Endothelial cell of umbilical vein (primary cell): ENCODE measurements around the gene CAP2. TPM values are rescaled to one million over a fixed set of nuclear protein-coding genes. Genes with fewer than 3 reads are reported as not detected.

ENCODE experiments used
- BruUV-seq: library from RNA; stranded (reverse); fragments of 400-500 nt; replicated peaks from 2 replicates; lab custom pipeline; 2021; lab: Mats Ljungman, UMichigan
- CTCF ChIA-PET: fragments of 300-600, 350-600 bp; sonication (Branson Sonifier 250); formaldehyde crosslinking; loops from one replicate; lab custom pipeline; 2021; ENCODE audit warnings: antibody characterized with exemption, inconsistent platforms; lab: Charles Lee
- POLR2A ChIA-PET: fragments of 300-600, 350-600 bp; sonication (Branson Sonifier 250); formaldehyde crosslinking; loops from one replicate; lab custom pipeline; 2021; ENCODE audit warnings: antibody characterized with exemption, inconsistent platforms; lab: Charles Lee
- DNase-seq: peaks from one replicate; pipeline ENCODE4 v3.0.0-alpha.2; 2011; ENCODE audit warnings: low read depth, low spot score
- FAIRE-seq: peaks from 2 replicates; lab custom pipeline; 2011; peaks lifted over from hg19 to GRCh38; lab: Jason Lieb, UNC
- H2AFZ ChIP-seq: 2 replicates; pipeline ENCODE4 v1.6.0; 2012; ENCODE audit warnings: low read depth, low read length, control low read depth, inconsistent platforms
- H3K27ac ChIP-seq: 2 replicates; pipeline ENCODE4 v1.5.1; 2011; ENCODE audit warnings: low read depth, mild to moderate bottlenecking, control low read depth, low read length, moderate library complexity; ENCODE audit not compliant: insufficient read depth
- H3K27me3 ChIP-seq, 2 experiments: 2 replicates each; pipeline versions ENCODE4 v1.6.0 to v1.6.1; 2011; ENCODE audit warnings: low read length in 2 of 2, mixed read lengths in 1 of 2; ENCODE audit not compliant: control insufficient read depth in 2 of 2, insufficient read depth in 2 of 2
- H3K36me3 ChIP-seq, 2 experiments: 2 replicates in 1 of 2; 3 replicates in 1 of 2; pipeline ENCODE4 v1.5.1; 2011; ENCODE audit warnings: low read length in 2 of 2, mild to moderate bottlenecking in 1 of 2, moderate library complexity in 1 of 2; ENCODE audit not compliant: control insufficient read depth in 2 of 2, insufficient read depth in 2 of 2; ENCODE audit errors: extremely low read depth in 1 of 2
- H3K4me1 ChIP-seq: 3 replicates; pipeline ENCODE4 v1.5.1; 2011; ENCODE audit warnings: mild to moderate bottlenecking, low read length; ENCODE audit not compliant: control insufficient read depth, insufficient read depth; ENCODE audit errors: extremely low read depth
- H3K4me2 ChIP-seq: 2 replicates; pipeline ENCODE4 v1.6.1; 2011; ENCODE audit warnings: low read length, control low read depth, mixed read lengths; ENCODE audit not compliant: insufficient read depth
- H3K4me3 ChIP-seq, 3 experiments: fragments of 200-600 bp in 1 of 3; sonication (generic), shearing (Covaris generic) in 1 of 3; replicated peaks in 1 of 3; 2 replicates each; pipeline ENCODE4 v1.5.1; 2011 to 2016; ENCODE audit warnings: control low read depth in 3 of 3, low read length in 3 of 3, mild to moderate bottlenecking in 2 of 3, inconsistent platforms in 1 of 3, low read depth in 1 of 3, moderate library complexity in 1 of 3; ENCODE audit not compliant: insufficient read depth in 1 of 3
- H3K79me2 ChIP-seq: 2 replicates; pipeline ENCODE4 v1.6.0; 2012; ENCODE audit warnings: low read length, inconsistent platforms; ENCODE audit not compliant: control insufficient read depth, insufficient read depth
- H3K9ac ChIP-seq: replicated peaks from 2 replicates; pipeline ENCODE3; 2011; ENCODE audit warnings: low read length, control low read depth; ENCODE audit not compliant: insufficient read depth; ENCODE audit errors: extremely low read depth
- H3K9me1 ChIP-seq: replicated peaks from 3 replicates; pipeline ENCODE4 v1.6.0; 2011; ENCODE audit warnings: mild to moderate bottlenecking, low read length; ENCODE audit not compliant: control insufficient read depth, insufficient read depth; ENCODE audit errors: extremely low read depth
- H3K9me3 ChIP-seq: replicated peaks from 2 replicates; pipeline ENCODE4 v1.5.1; 2012; ENCODE audit warnings: low read length, inconsistent platforms; ENCODE audit not compliant: control insufficient read depth, insufficient read depth
- H4K20me1 ChIP-seq: replicated peaks from 2 replicates; pipeline ENCODE3; 2011; ENCODE audit warnings: mild to moderate bottlenecking, low read length; ENCODE audit not compliant: control insufficient read depth, insufficient read depth; ENCODE audit errors: extremely low read depth
- CTCF ChIP-seq, 2 donors: IDR thresholded peaks; 1 replicate in 1 of 2; 2 replicates in 1 of 2; pipeline ENCODE4 v1.5.1; 2011; ENCODE audit warnings: low read length in 2 of 2, mild to moderate bottlenecking in 2 of 2, moderate library complexity in 2 of 2, control low read depth in 1 of 2, inconsistent platforms in 1 of 2, low read depth in 1 of 2; ENCODE audit not compliant: insufficient read depth in 1 of 2; ENCODE audit errors: extremely low read depth in 1 of 2
- EZH2 ChIP-seq: IDR thresholded peaks from 2 replicates; pipeline ENCODE4 v1.6.1; 2012; ENCODE audit warnings: borderline replicate concordance, low read depth, mild to moderate bottlenecking, moderate library complexity, low read length, inconsistent platforms; ENCODE audit not compliant: severe bottlenecking
- FOS ChIP-seq: IDR thresholded peaks from 2 replicates; pipeline ENCODE4 v1.6.1; 2011; ENCODE audit warnings: mild to moderate bottlenecking, low read length, moderate library complexity, borderline replicate concordance; ENCODE audit not compliant: insufficient read depth
- GATA2 ChIP-seq: IDR thresholded peaks from 2 replicates; pipeline ENCODE4 v1.7.0; 2011; ENCODE audit warnings: low read depth, mild to moderate bottlenecking, moderate library complexity, mixed read lengths, low read length; ENCODE audit not compliant: insufficient read length, insufficient read depth
- JUN ChIP-seq: IDR thresholded peaks from 2 replicates; pipeline ENCODE4 v1.6.1; 2011; ENCODE audit warnings: borderline replicate concordance, low read depth; ENCODE audit not compliant: insufficient read length, insufficient read depth
- MAX ChIP-seq: IDR thresholded peaks from 2 replicates; pipeline ENCODE4 v1.6.1; 2011; ENCODE audit not compliant: insufficient read depth, insufficient read length
- MYC ChIP-seq: IDR thresholded peaks from one replicate; pipeline ENCODE4 v1.6.1; 2011; ENCODE audit warnings: mild to moderate bottlenecking, low read depth, low read length
- POLR2A ChIP-seq: IDR thresholded peaks from 2 replicates; pipeline ENCODE4 v1.6.1; 2012; ENCODE audit warnings: low read depth, mild to moderate bottlenecking, control low read depth, low read length
- POLR2AphosphoS5 ChIP-seq: IDR thresholded peaks from 2 replicates; pipeline ENCODE4 v1.6.1; 2012; ENCODE audit warnings: low read depth, mild to moderate bottlenecking, control low read depth, low read length, moderate library complexity; ENCODE audit not compliant: insufficient read depth
- dilution Hi-C: fragments of 300-500 bp; cut with MboI; formaldehyde crosslinking; loops from one replicate; pipeline ENCODE4 v1.15.0; 2019; ENCODE audit warnings: low sequenced_read_pairs; ENCODE audit not compliant: extremely low pct_ligation_motif_present
- intact Hi-C: fragments of 100-400 bp; cut with micrococcal nuclease; formaldehyde crosslinking; loops from one replicate; pipeline ENCODE4 v1.10.0; 2022
- polyA plus RNA-seq, 4 experiments: library from polyadenylated mRNA; depleted of rRNA in 3 of 4; stranded (reverse) in 3 of 4; unstranded in 1 of 4; fragments of >200 nt; gene quantifications; 2 replicates each; pipeline versions ENCODE4 v1.2.1 to v1.2.3, GENCODE V29; 2011 to 2012; ENCODE audit warnings: missing spikeins in 1 of 4
- total RNA-seq: library from RNA; stranded (reverse); gene quantifications from 2 replicates; pipeline ENCODE4 v1.2.3, GENCODE V29; 2021

The CAP2 gene
- total and polyA plus RNA-seq, 2 donors (not counting 3 experiments of a cell fraction or from before 2014, with no cell fraction given) = 12.2 to 21.3 TPM

GRCh38 chr6:17591287-17591686, 197.9 kb downstream of the CAP2 start:
- H3K4me2 ChIP-seq = no peak overlapping the region
- intact Hi-C loops = no loop called here
- H3K36me3 ChIP-seq = no peaks in the 10 kb centered on the region
- no peak for DNase-seq
- no peak overlapping the region for H3K9ac ChIP-seq
- H3K9me3 ChIP-seq = no peaks in the 10 kb centered on the region
- H3K79me2 ChIP-seq = no peaks in the 10 kb centered on the region
- H3K27ac ChIP-seq = no peak overlapping the region
- ChIA-PET CTCF (no interaction called here), POLR2A (no interaction called here)
- H3K4me3 ChIP-seq = no peak overlapping the region
- H3K4me1 ChIP-seq = no peaks in the 10 kb centered on the region
- dilution Hi-C loops = no loop called here
- TF ChIP-seq MAX = no peak
- TF ChIP-seq JUN = no peak
- no peak for TF ChIP-seq GATA2
- TF ChIP-seq POLR2A = no peak
- no peak for TF ChIP-seq POLR2AphosphoS5
- no peak for TF ChIP-seq CTCF (IDR thresholded peaks at IDR 0.05; ENCODE audit: extremely low read depth in 1 of 2, insufficient read depth in 1 of 2, low read depth in 1 of 2, low read length in 2 of 2)
- TF ChIP-seq MYC = no peak
- TF ChIP-seq FOS = no peak
- no peak for TF ChIP-seq EZH2
- FAIRE-seq = no peak
- no peaks in the 10 kb centered on the region for H3K9me1 ChIP-seq
- peaks cover 0 to 2% of the 10 kb centered on the region in 2 experiments for H3K27me3 ChIP-seq
- H2AFZ ChIP-seq = no peak overlapping the region
- H4K20me1 ChIP-seq = no peaks in the 10 kb centered on the region
- BruUV-seq = no TSS peak
